ENCODE measurements around the gene LMO7.
"Not testable (repeated sequence)": the region's sequence is repeated elsewhere in the genome, so short reads cannot be mapped to it uniquely, and the experiment has no call there.

The LMO7 gene

GRCh38 chr13:75670496-75670895 is 34.4 kb downstream of the LMO7 start:
- H3K18ac ChIP-seq (ENCODE audit: low read depth in 1 of 2, low read length in 2 of 2): no peak overlapping the region
- no peak overlapping the region for H3K27ac ChIP-seq (ENCODE audit: low read length, poor library complexity, severe bottlenecking)
- H3K4me3 ChIP-seq (ENCODE audit: insufficient read depth in 1 of 2, low read depth in 1 of 2, low read length in 2 of 2): no peak overlapping the region
- no peaks in the 10 kb centered on the region for H3K4me1 ChIP-seq (ENCODE audit: control insufficient read depth, insufficient read depth, low read depth, low read length)
- H4K91ac ChIP-seq (ENCODE audit: low read length): no peak overlapping the region
- H2BK15ac ChIP-seq (ENCODE audit: low read depth, poor library complexity, severe bottlenecking): no peak overlapping the region
- H3K14ac ChIP-seq (ENCODE audit: low read length in 2 of 2): no peak overlapping the region
- H3K9ac ChIP-seq (ENCODE audit: low read length): no peak overlapping the region
- no peak overlapping the region for H4K8ac ChIP-seq (ENCODE audit: low read length)
- H2AK5ac ChIP-seq (ENCODE audit: low read length, severe bottlenecking): no peak overlapping the region
- no peak overlapping the region for H2BK120ac ChIP-seq (ENCODE audit: low read depth, low read length)
- no peak overlapping the region for H3K4me2 ChIP-seq (ENCODE audit: low read length, poor library complexity, severe bottlenecking)
- no peak overlapping the region for H2AFZ ChIP-seq (ENCODE audit: low read depth, low read length)
- H3K4ac ChIP-seq (ENCODE audit: low read depth in 1 of 2, low read length in 2 of 2): no peak overlapping the region
- H3K27me3 ChIP-seq (ENCODE audit: control insufficient read depth in 1 of 2, insufficient read depth in 1 of 2, low read length in 2 of 2): no peaks in the 10 kb centered on the region
- peaks cover 15% of the 10 kb centered on the region for H3K79me1 ChIP-seq (replicated peaks; ENCODE audit: low read length, poor library complexity, severe bottlenecking)
- no CpG with 5 or more reads among the region's 1 CpG for WGBS
- H2BK12ac ChIP-seq (ENCODE audit: low read length in 2 of 2): no peak overlapping the region
- no peak for DNase-seq
- no peaks in the 10 kb centered on the region for H3K9me3 ChIP-seq (ENCODE audit: control insufficient read depth, low read length)
- H3K36me3 ChIP-seq (ENCODE audit: control insufficient read depth in 1 of 2, insufficient read depth in 2 of 2, low read depth in 1 of 2, low read length in 2 of 2): peaks cover 0 to 5% of the 10 kb centered on the region in 2 experiments
- H3K23ac ChIP-seq (ENCODE audit: low read length in 2 of 2): no peak overlapping the region
- H2BK5ac ChIP-seq (ENCODE audit: low read depth, low read length, poor library complexity, severe bottlenecking): no peak overlapping the region

- DNase-seq: no peak
- H3K79me1 ChIP-seq (replicated peaks; ENCODE audit: low read length, poor library complexity, severe bottlenecking): peaks cover 11% of the 10 kb centered on the region
- no peak overlapping the region for H2BK15ac ChIP-seq (ENCODE audit: low read depth, poor library complexity, severe bottlenecking)
- no peak overlapping the region for H3K4ac ChIP-seq (ENCODE audit: low read depth in 1 of 2, low read length in 2 of 2)
- H3K9me3 ChIP-seq (ENCODE audit: control insufficient read depth, low read length): no peaks in the 10 kb centered on the region
- no peak overlapping the region for H3K23ac ChIP-seq (ENCODE audit: low read length in 2 of 2)
- peaks cover 7 to 15% of the 10 kb centered on the region in 2 experiments for H3K36me3 ChIP-seq (ENCODE audit: control insufficient read depth in 1 of 2, insufficient read depth in 2 of 2, low read depth in 1 of 2, low read length in 2 of 2)
- H2BK5ac ChIP-seq (ENCODE audit: low read depth, low read length, poor library complexity, severe bottlenecking): no peak overlapping the region
- no peak overlapping the region for H3K18ac ChIP-seq (ENCODE audit: low read depth in 1 of 2, low read length in 2 of 2)
- H3K4me1 ChIP-seq (ENCODE audit: control insufficient read depth, insufficient read depth, low read depth, low read length): peaks cover 1% of the 10 kb centered on the region
- no peak overlapping the region for H2AK5ac ChIP-seq (ENCODE audit: low read length, severe bottlenecking)
- H4K8ac ChIP-seq (ENCODE audit: low read length): no peak overlapping the region
- no peak overlapping the region for H2BK120ac ChIP-seq (ENCODE audit: low read depth, low read length)
- H3K9ac ChIP-seq (ENCODE audit: low read length): peak overlapping the region; percentile 83
- no peak overlapping the region for H3K4me2 ChIP-seq (ENCODE audit: low read length, poor library complexity, severe bottlenecking)
- no peak overlapping the region for H3K27ac ChIP-seq (ENCODE audit: low read length, poor library complexity, severe bottlenecking)
- no peak overlapping the region for H4K91ac ChIP-seq (ENCODE audit: low read length)
- no peaks in the 10 kb centered on the region for H3K27me3 ChIP-seq (ENCODE audit: control insufficient read depth in 1 of 2, insufficient read depth in 1 of 2, low read length in 2 of 2)
- H3K14ac ChIP-seq (ENCODE audit: low read length in 2 of 2): no peak overlapping the region
- H3K4me3 ChIP-seq (ENCODE audit: insufficient read depth in 1 of 2, low read depth in 1 of 2, low read length in 2 of 2): peak overlapping the region in 1 of 2 experiments; percentile 55
- no peak overlapping the region for H2AFZ ChIP-seq (ENCODE audit: low read depth, low read length)
- H2BK12ac ChIP-seq (ENCODE audit: low read length in 2 of 2): no peak overlapping the region
These were observed 39.3 kb downstream of the LMO7 start for GRCh38 chr13:75675421-75675820.

DNA sequence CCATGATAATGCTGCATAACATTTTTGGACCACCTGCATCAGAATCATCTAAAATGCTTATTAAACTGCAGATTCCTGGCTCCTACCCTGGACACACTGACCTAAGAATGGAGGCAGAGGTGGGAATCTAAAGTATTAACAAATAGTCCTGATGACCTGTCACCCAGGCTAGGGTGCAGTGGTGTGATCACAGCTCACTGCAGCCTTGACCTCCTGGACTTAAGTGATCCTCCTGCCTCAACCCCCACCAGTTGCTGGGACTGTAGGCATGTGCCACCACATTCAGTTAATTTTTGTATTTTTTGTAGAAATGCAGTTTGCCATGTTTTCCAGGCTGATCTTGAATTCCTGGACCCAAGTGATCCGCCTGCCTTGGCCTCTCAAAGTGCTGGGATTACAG is 43.3 kb downstream of the LMO7 start:
- Histone ChIP-seq H3K14ac (ENCODE audit: low read length in 2 of 2) (no peak overlapping the region), H3K79me1 (replicated peaks; ENCODE audit: low read length, poor library complexity, severe bottlenecking) (peaks cover 16% of the 10 kb centered on the region), H3K27ac (ENCODE audit: low read length, poor library complexity, severe bottlenecking) (no peak overlapping the region), H3K18ac (ENCODE audit: low read depth in 1 of 2, low read length in 2 of 2) (no peak overlapping the region), H3K9ac (ENCODE audit: low read length) (no peak overlapping the region), H2BK120ac (ENCODE audit: low read depth, low read length) (no peak overlapping the region), H4K8ac (ENCODE audit: low read length) (no peak overlapping the region), H2BK15ac (ENCODE audit: low read depth, poor library complexity, severe bottlenecking) (no peak overlapping the region), H3K4me2 (ENCODE audit: low read length, poor library complexity, severe bottlenecking) (no peak overlapping the region), H3K4me3 (ENCODE audit: insufficient read depth in 1 of 2, low read depth in 1 of 2, low read length in 2 of 2) (no peak overlapping the region), H2AK5ac (ENCODE audit: low read length, severe bottlenecking) (no peak overlapping the region), H3K4ac (ENCODE audit: low read depth in 1 of 2, low read length in 2 of 2) (no peak overlapping the region), H3K9me3 (ENCODE audit: control insufficient read depth, low read length) (no peaks in the 10 kb centered on the region), H3K27me3 (ENCODE audit: control insufficient read depth in 1 of 2, insufficient read depth in 1 of 2, low read length in 2 of 2) (no peaks in the 10 kb centered on the region), H2AFZ (ENCODE audit: low read depth, low read length) (no peak overlapping the region), H4K91ac (ENCODE audit: low read length) (no peak overlapping the region), H2BK12ac (ENCODE audit: low read length in 2 of 2) (no peak overlapping the region), H3K23ac (ENCODE audit: low read length in 2 of 2) (no peak overlapping the region), H3K36me3 (ENCODE audit: control insufficient read depth in 1 of 2, insufficient read depth in 2 of 2, low read depth in 1 of 2, low read length in 2 of 2) (peaks cover 7 to 14% of the 10 kb centered on the region in 2 experiments), H2BK5ac (ENCODE audit: low read depth, low read length, poor library complexity, severe bottlenecking) (no peak overlapping the region), H3K4me1 (ENCODE audit: control insufficient read depth, insufficient read depth, low read depth, low read length) (peaks cover 1% of the 10 kb centered on the region)
- DNase-seq: no peak
- 100% methylated on average over 1 of the region's 1 CpG for WGBS

- not testable (repeated sequence) for H3K4me1 ChIP-seq (ENCODE audit: control insufficient read depth, insufficient read depth, low read depth, low read length); H3K4ac ChIP-seq (ENCODE audit: low read depth in 1 of 2, low read length in 2 of 2); H3K27ac ChIP-seq (ENCODE audit: low read length, poor library complexity, severe bottlenecking); H3K4me2 ChIP-seq (ENCODE audit: low read length, poor library complexity, severe bottlenecking); H3K18ac ChIP-seq (ENCODE audit: low read depth in 1 of 2, low read length in 2 of 2); DNase-seq; H2BK5ac ChIP-seq (ENCODE audit: low read depth, low read length, poor library complexity, severe bottlenecking); H3K9me3 ChIP-seq (ENCODE audit: control insufficient read depth, low read length); H3K14ac ChIP-seq (ENCODE audit: low read length in 2 of 2); H3K4me3 ChIP-seq (ENCODE audit: insufficient read depth in 1 of 2, low read depth in 1 of 2, low read length in 2 of 2); H4K91ac ChIP-seq (ENCODE audit: low read length); H2BK12ac ChIP-seq (ENCODE audit: low read length in 2 of 2); H3K9ac ChIP-seq (ENCODE audit: low read length); H2BK120ac ChIP-seq (ENCODE audit: low read depth, low read length); H2AK5ac ChIP-seq (ENCODE audit: low read length, severe bottlenecking); H3K27me3 ChIP-seq (ENCODE audit: control insufficient read depth in 1 of 2, insufficient read depth in 1 of 2, low read length in 2 of 2); H2AFZ ChIP-seq (ENCODE audit: low read depth, low read length); H4K8ac ChIP-seq (ENCODE audit: low read length); H3K23ac ChIP-seq (ENCODE audit: low read length in 2 of 2); H2BK15ac ChIP-seq (ENCODE audit: low read depth, poor library complexity, severe bottlenecking)
- whole genome bisulfite sequencing: 98% methylated on average over 2 of the region's 2 CpGs
- Histone ChIP-seq H3K79me1 (replicated peaks; ENCODE audit: low read length, poor library complexity, severe bottlenecking) (peaks cover 16% of the 10 kb centered on the region), H3K36me3 (ENCODE audit: control insufficient read depth in 1 of 2, insufficient read depth in 2 of 2, low read depth in 1 of 2, low read length in 2 of 2) (peaks cover 7 to 14% of the 10 kb centered on the region in 2 experiments)
These were observed 44.1 kb downstream of the LMO7 start for GRCh38 chr13:75680251-75680650.
